ENCODE measurements around the gene PTOV1.

- TF ChIP-seq, protein P1, sequence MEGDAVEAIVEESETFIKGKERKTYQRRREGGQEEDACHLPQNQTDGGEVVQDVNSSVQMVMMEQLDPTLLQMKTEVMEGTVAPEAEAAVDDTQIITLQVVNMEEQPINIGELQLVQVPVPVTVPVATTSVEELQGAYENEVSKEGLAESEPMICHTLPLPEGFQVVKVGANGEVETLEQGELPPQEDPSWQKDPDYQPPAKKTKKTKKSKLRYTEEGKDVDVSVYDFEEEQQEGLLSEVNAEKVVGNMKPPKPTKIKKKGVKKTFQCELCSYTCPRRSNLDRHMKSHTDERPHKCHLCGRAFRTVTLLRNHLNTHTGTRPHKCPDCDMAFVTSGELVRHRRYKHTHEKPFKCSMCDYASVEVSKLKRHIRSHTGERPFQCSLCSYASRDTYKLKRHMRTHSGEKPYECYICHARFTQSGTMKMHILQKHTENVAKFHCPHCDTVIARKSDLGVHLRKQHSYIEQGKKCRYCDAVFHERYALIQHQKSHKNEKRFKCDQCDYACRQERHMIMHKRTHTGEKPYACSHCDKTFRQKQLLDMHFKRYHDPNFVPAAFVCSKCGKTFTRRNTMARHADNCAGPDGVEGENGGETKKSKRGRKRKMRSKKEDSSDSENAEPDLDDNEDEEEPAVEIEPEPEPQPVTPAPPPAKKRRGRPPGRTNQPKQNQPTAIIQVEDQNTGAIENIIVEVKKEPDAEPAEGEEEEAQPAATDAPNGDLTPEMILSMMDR (IDR thresholded peaks at IDR 0.05; ENCODE audit: insufficient read depth, low read length): no peak
- TF ChIP-seq POLR2AphosphoS5 (IDR thresholded peaks at IDR 0.05; ENCODE audit: low read depth): no peak
- TF ChIP-seq GABPA (IDR thresholded peaks at IDR 0.05; ENCODE audit: low read depth): no peak
These were observed 27.7 kb downstream of the PTOV1 start for GRCh38 chr19:49878744-49879070.
